ENCODE measurements around the gene FARS2.

DNA sequence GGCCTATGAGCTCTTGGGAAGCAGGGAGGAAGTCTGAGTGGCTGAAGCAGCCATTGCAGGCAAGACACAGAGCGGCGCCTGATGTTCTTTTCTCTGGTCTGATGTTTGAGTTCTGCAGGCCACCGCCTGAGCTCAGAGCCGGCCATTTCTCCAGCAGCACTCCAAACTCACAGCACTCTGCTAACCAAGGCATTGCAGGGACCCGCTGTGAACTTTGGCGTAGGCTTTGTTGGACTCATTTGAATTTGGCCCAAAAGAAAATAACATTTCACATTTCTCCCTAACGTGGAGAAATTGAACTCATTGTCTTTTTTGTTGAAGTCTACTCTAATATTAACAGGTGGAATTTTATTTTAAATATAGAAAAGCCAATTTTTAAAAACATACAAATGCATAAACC, 336.1 kb downstream of the FARS2 start:
- TF ChIP-seq GATA2 (IDR thresholded peaks at IDR 0.05; ENCODE audit: low read depth, low read length) = no peak
- no peak for TF ChIP-seq GATA3 (IDR thresholded peaks at IDR 0.05; ENCODE audit: low read depth, low read length)
